Left cardiac atrium (tissue), 4 donors: ENCODE measurements around the gene FKBP1A. TPM values are rescaled to one million over a fixed set of nuclear protein-coding genes. Genes with fewer than 3 reads are reported as not detected.

Experiments
- ATAC-seq, 2 donors: fragments of 200-7000 bp; cut with Tn5 transposase; one replicate each; pipeline ENCODE4 v1.9.1; 2020; ENCODE audit warnings: mild to moderate bottlenecking in 2 of 2, moderate library complexity in 2 of 2
- DNase-seq: peaks from one replicate; pipeline ENCODE4 v3.0.0-alpha.2; 2020
- intact Hi-C, 2 donors: fragments of 100-400 bp; cut with DNase I; formaldehyde crosslinking; loops; one replicate each; pipeline versions ENCODE4 v1.14.1 to v1.15.1; 2022 to 2023
- total RNA-seq, 2 donors: library from RNA; stranded (reverse); fragmentation: NEBNext Ultra II Directional; extraction: Animal tissue kit (Norgen Biotek cat#: 25700); gene quantifications; one replicate each; pipeline ENCODE4 v1.2.1, GENCODE V29; 2021
- donor health status: DM: no; HTN: yes; CAD: no.
- donor health status: DM: no; HTN: yes; CAD: no; lungs with severe emphysema.
- donor health status: DM: yes; HTN: yes; CAD: no.
- donor health status: Dilated cardiomyopathy.

The FKBP1A gene
- total RNA-seq, 2 donors from 2014 or later = 154 to 214 TPM

- intact Hi-C loops = no loop called here
These were observed 2.1 kb downstream of the FKBP1A start for GRCh38 chr20:1390581-1391403.

GRCh38 chr20:1389703-1390580, 2.9 kb downstream of the FKBP1A start:
- ATAC-seq = peak in 1 of 2 donors; percentile 46
- intact Hi-C loops = loop anchor here in 1 of 2 donors (5.0 kb wide), 1 partner anchor 68 kb away; no protein-coding TSS in a partner anchor
- DNase-seq = peak; percentile 42

More at GRCh38 chr20:1390581-1391403, 2.1 kb downstream of the FKBP1A start:
- ATAC-seq (no peak), DNase-seq (no peak)

- intact Hi-C loops = loop anchor here in 1 of 2 donors (5.0 kb wide), 1 partner anchor 67 kb away; no protein-coding TSS in a partner anchor
- DNase-seq = no peak
- ATAC-seq = no peak
These were observed 3.9 kb downstream of the FKBP1A start for GRCh38 chr20:1388741-1389483.

- DNase-seq (no peak), ATAC-seq (no peak)
- intact Hi-C loops = loop anchor here in 1 of 2 donors (5.0 kb wide), 1 partner anchor 66 kb away; no protein-coding TSS in a partner anchor
These were observed 4.6 kb downstream of the FKBP1A start for GRCh38 chr20:1388253-1388652.

GRCh38 chr20:1386323-1386722, 6.5 kb downstream of the FKBP1A start:
- intact Hi-C loops = loop anchor here in 1 of 2 donors (5.0 kb wide), 1 partner anchor 64 kb away; no protein-coding TSS in a partner anchor
- ATAC-seq (no peak), DNase-seq (no peak)

GRCh38 chr20:1383623-1384404, 9.0 kb downstream of the FKBP1A start:
- ATAC-seq (no peak), DNase-seq (no peak)
- intact Hi-C loops = no loop called here

- DNase-seq = no peak
- ATAC-seq = peak; percentile 22 to 36
- intact Hi-C loops = no loop called here
These were observed 10.2 kb downstream of the FKBP1A start for GRCh38 chr20:1382670-1383069.

- no peak for DNase-seq
- peak; percentile 33 to 36 for ATAC-seq
- intact Hi-C loops = no loop called here
These were observed 10.9 kb downstream of the FKBP1A start for GRCh38 chr20:1381753-1382591.

- no peak for DNase-seq
- intact Hi-C loops = loop anchor here in 1 of 2 donors (5.0 kb wide), 1 partner anchor 41 kb away; no protein-coding TSS in a partner anchor
- no peak for ATAC-seq
These were observed 14.1 kb downstream of the FKBP1A start for GRCh38 chr20:1378735-1379125.

- DNase-seq = no peak
- intact Hi-C loops = loop anchor here in 1 of 2 donors (5.0 kb wide), 1 partner anchor 41 kb away; no protein-coding TSS in a partner anchor
- ATAC-seq = no peak
These were observed 14.7 kb downstream of the FKBP1A start for GRCh38 chr20:1377984-1378734.

- ATAC-seq (no peak), DNase-seq (no peak)
- intact Hi-C loops = loop anchor here in 1 of 2 donors (5.0 kb wide), 1 partner anchor 40 kb away; no protein-coding TSS in a partner anchor
These were observed 15.4 kb downstream of the FKBP1A start for GRCh38 chr20:1377341-1377871.

GRCh38 chr20:1376408-1377270, 16.2 kb downstream of the FKBP1A start:
- ATAC-seq (peak; percentile 22 to 42), DNase-seq (no peak)
- intact Hi-C loops = loop anchor here in 1 of 2 donors (5.0 kb wide), 1 partner anchor 39 kb away; no protein-coding TSS in a partner anchor

- DNase-seq = no peak
- ATAC-seq = peak in 1 of 2 donors; percentile 35
- intact Hi-C loops = loop anchor here in 1 of 2 donors (5.0 kb wide), 1 partner anchor 39 kb away; no protein-coding TSS in a partner anchor
These were observed 16.8 kb downstream of the FKBP1A start for GRCh38 chr20:1376007-1376406.

- no peak for DNase-seq
- intact Hi-C loops = loop anchor here in 1 of 2 donors (5.0 kb wide), 1 partner anchor 38 kb away; no protein-coding TSS in a partner anchor
- peak; percentile 33 to 55 for ATAC-seq
These were observed 17.3 kb downstream of the FKBP1A start for GRCh38 chr20:1375515-1375914.

- ATAC-seq (peak; percentile 3 to 32), DNase-seq (no peak)
- intact Hi-C loops = no loop called here
These were observed 18.6 kb downstream of the FKBP1A start for GRCh38 chr20:1374246-1374645.
